NB4 (cell line): ENCODE data around the gene GALNT2.

Experiments used
- MYC ChIP-seq: IDR thresholded peaks from 2 replicates; pipeline ENCODE4 v1.6.1; 2011; ENCODE audit warnings: low read depth, low read length
- POLR2A ChIP-seq: IDR thresholded peaks from 2 replicates; pipeline ENCODE4 v1.6.1; 2011; ENCODE audit warnings: mild to moderate bottlenecking; ENCODE audit not compliant: insufficient read length; ENCODE audit errors: extremely low read depth
- TF ChIP-seq, protein P1 (sequence below): IDR thresholded peaks from one replicate; pipeline ENCODE4 v1.5.1; 2012; ENCODE audit warnings: low read depth, low read length
- TF ChIP-seq, protein P2 (sequence below): IDR thresholded peaks from 2 replicates; pipeline ENCODE4 v1.6.1; 2011; ENCODE audit warnings: low read depth, low read length

GRCh38 chr1:230315099-230315498 lies 248.1 kb downstream of the GALNT2 start:
- TF ChIP-seq, protein P1, sequence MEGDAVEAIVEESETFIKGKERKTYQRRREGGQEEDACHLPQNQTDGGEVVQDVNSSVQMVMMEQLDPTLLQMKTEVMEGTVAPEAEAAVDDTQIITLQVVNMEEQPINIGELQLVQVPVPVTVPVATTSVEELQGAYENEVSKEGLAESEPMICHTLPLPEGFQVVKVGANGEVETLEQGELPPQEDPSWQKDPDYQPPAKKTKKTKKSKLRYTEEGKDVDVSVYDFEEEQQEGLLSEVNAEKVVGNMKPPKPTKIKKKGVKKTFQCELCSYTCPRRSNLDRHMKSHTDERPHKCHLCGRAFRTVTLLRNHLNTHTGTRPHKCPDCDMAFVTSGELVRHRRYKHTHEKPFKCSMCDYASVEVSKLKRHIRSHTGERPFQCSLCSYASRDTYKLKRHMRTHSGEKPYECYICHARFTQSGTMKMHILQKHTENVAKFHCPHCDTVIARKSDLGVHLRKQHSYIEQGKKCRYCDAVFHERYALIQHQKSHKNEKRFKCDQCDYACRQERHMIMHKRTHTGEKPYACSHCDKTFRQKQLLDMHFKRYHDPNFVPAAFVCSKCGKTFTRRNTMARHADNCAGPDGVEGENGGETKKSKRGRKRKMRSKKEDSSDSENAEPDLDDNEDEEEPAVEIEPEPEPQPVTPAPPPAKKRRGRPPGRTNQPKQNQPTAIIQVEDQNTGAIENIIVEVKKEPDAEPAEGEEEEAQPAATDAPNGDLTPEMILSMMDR, result no peak
- TF ChIP-seq POLR2A (no peak), MYC (no peak)
- TF ChIP-seq, protein P2, sequence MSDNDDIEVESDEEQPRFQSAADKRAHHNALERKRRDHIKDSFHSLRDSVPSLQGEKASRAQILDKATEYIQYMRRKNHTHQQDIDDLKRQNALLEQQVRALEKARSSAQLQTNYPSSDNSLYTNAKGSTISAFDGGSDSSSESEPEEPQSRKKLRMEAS, result no peak
